ENCODE results near the gene CTXND2.

- TF ChIP-seq CTCF (IDR thresholded peaks at IDR 0.05; ENCODE audit: low read depth, low read length) (no peak), MAX (IDR thresholded peaks at IDR 0.05; ENCODE audit: low read depth, low read length) (no peak), POLR2A (IDR thresholded peaks at IDR 0.05; ENCODE audit: extremely low read depth, insufficient read length) (peak; percentile 4)
Measured at GRCh38 chr1:150875197-150876118, 11.5 kb upstream of the CTXND2 start.

Measured in NB4 (cell line).